ENCODE results near the gene HDAC4. TPM values are rescaled to one million over a fixed set of nuclear protein-coding genes. Genes with fewer than 3 reads are reported as not detected.

The HDAC4 gene
- total and polyA plus RNA-seq, 9 of the 15 experiments (the other 6 are each of a cell fraction or from before 2014, with no cell fraction given) = 0.11 to 20.2 (median 4.0) TPM

- TF ChIP-seq CBX2 (IDR thresholded peaks at IDR 0.05; ENCODE audit: insufficient read depth, low read length, poor library complexity, severe bottlenecking) (no peak), NBN (IDR thresholded peaks at IDR 0.05; ENCODE audit: low read depth) (no peak), ZNF408 (CRISPR knock-in tag; IDR thresholded peaks at IDR 0.05; ENCODE audit: low read depth) (no peak), SNRNP70 (optimal IDR thresholded peaks at IDR 0.05; ENCODE audit: low read depth, low read length) (no peak), ZNF583 (CRISPR knock-in tag; IDR thresholded peaks at IDR 0.05) (no peak), FOXP1 (CRISPR knock-in tag; IDR thresholded peaks at IDR 0.05) (no peak), RFX7 (CRISPR knock-in tag; IDR thresholded peaks at IDR 0.05) (no peak), BRD4 (IDR thresholded peaks at IDR 0.05) (no peak), MYNN (IDR thresholded peaks at IDR 0.05) (no peak), MYNN (CRISPR knock-in tag; IDR thresholded peaks at IDR 0.05) (no peak), GTF2E2 (tag; IDR thresholded peaks at IDR 0.05) (no peak), RREB1 (CRISPR knock-in tag; IDR thresholded peaks at IDR 0.05) (no peak), ZNF584 (CRISPR knock-in tag; IDR thresholded peaks at IDR 0.05; ENCODE audit: low read depth) (no peak), ARID1B (IDR thresholded peaks at IDR 0.05) (no peak)
- TF ChIP-seq, protein P1, sequence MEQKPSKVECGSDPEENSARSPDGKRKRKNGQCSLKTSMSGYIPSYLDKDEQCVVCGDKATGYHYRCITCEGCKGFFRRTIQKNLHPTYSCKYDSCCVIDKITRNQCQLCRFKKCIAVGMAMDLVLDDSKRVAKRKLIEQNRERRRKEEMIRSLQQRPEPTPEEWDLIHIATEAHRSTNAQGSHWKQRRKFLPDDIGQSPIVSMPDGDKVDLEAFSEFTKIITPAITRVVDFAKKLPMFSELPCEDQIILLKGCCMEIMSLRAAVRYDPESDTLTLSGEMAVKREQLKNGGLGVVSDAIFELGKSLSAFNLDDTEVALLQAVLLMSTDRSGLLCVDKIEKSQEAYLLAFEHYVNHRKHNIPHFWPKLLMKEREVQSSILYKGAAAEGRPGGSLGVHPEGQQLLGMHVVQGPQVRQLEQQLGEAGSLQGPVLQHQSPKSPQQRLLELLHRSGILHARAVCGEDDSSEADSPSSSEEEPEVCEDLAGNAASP (IDR thresholded peaks at IDR 0.05) = no peak
- Histone ChIP-seq H2AFZ (ENCODE audit: low read depth, low read length) (no peak overlapping the region), H3K36me3 (ENCODE audit: control insufficient read depth, insufficient read depth, low read length) (no peaks in the 10 kb centered on the region), H3K9me3 (replicated peaks; ENCODE audit: control insufficient read depth, insufficient read depth, low read depth, low read length) (no peaks in the 10 kb centered on the region), H3K4me3 (no peak overlapping the region), H3K79me2 (ENCODE audit: control insufficient read depth, insufficient read depth, low read length) (no peaks in the 10 kb centered on the region), H4K20me1 (replicated peaks; ENCODE audit: control insufficient read depth, insufficient read depth, low read length) (no peaks in the 10 kb centered on the region; the same call in 1 of the 2 replicates), H3K9me1 (ENCODE audit: control insufficient read depth, insufficient read depth, low read length) (no peaks in the 10 kb centered on the region), H3K27ac (ENCODE audit: extremely low read depth, low read depth, low read length) (no peak overlapping the region), H3K27me3 (ENCODE audit: control insufficient read depth in 2 of 2, insufficient read depth in 2 of 2, low read length in 2 of 2) (peaks cover 12 to 48% of the 10 kb centered on the region in 2 experiments; a peak in 3 of 5 replicates), H3K4me1 (replicated peaks in 1 of 2; ENCODE audit: control insufficient read depth in 2 of 2, insufficient read depth in 2 of 2, low read length in 2 of 2) (peaks cover 0 to 8% of the 10 kb centered on the region in 2 experiments; a peak in 2 of 5 replicates), H3K4me2 (ENCODE audit: insufficient read depth, low read length) (no peak overlapping the region), H3K9ac (ENCODE audit: insufficient read depth in 1 of 2, low read depth in 2 of 2, low read length in 2 of 2) (no peak overlapping the region)
- POLR2A ChIA-PET = no interaction called here
- ATAC-seq (no peak), FAIRE-seq (no peak), DNase-seq (ENCODE audit: extremely low read depth in 1 of 4, low spot score in 3 of 4) (no peak)
- CTCF ChIA-PET (ENCODE audit: low intra/inter-chr PET ratio) = no interaction called here
- BruUV-seq (replicated peaks) = no TSS peak
- intact Hi-C loops (cut with micrococcal nuclease) = loop anchor here (10.0 kb wide), 1 partner anchor 227 kb away; no protein-coding TSS in a partner anchor
- in situ Hi-C loops (cut with MboI) = no loop called here
- WGBS (ENCODE audit: insufficient coverage, low coverage, missing lambda C conversion rate) = 24% methylated on average over 10 of the region's 16 CpGs
These were observed 363.3 kb downstream of the HDAC4 start for GRCh38 chr2:239037559-239037910.
